Activated T-cell treated with anti-CD3 and anti-CD28 coated beads for 24 hours (primary cell): ENCODE data around the gene CARD19.
"Not testable (repeated sequence)": the region's sequence is repeated elsewhere in the genome, so short reads cannot be mapped to it uniquely, and the experiment has no call there.

Experiments used
- DNase-seq: peaks from one replicate; pipeline ENCODE4 v3.0.0-alpha.2; 2020; ENCODE audit warnings: low read depth

Gene CARD19

DNA sequence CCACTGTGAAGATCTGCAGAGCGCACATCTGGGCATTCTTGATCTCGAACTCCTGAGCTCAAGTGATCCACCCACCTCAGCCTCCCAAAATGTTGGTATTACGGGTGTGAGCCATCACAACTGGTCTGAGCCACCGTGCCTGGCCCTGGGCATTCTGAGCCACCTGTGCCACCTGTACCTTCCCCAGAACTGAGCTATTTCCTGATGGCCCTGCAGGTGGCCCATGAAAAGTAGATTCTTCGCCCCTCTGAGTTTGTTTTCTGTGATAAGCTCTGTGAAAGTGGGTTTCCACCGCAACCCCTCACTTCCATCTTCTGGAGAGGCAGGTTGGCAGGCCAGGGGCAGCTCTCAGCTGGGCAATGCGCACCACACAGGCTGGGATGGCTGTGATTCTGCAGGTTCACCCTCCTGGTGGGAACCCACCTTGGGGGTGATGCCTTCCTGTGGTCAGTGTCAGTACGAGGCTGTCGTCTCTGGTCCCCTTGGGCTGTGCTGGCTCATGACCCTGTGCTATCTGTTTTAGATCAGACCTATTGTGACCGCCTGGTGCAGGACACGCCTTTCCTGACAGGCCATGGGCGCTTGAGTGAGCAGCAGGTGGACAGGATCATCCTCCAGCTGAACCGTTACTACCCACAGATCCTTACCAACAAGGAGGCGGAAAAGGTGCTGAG is 11.3 kb downstream of the CARD19 start:
- no peak for DNase-seq

DNA sequence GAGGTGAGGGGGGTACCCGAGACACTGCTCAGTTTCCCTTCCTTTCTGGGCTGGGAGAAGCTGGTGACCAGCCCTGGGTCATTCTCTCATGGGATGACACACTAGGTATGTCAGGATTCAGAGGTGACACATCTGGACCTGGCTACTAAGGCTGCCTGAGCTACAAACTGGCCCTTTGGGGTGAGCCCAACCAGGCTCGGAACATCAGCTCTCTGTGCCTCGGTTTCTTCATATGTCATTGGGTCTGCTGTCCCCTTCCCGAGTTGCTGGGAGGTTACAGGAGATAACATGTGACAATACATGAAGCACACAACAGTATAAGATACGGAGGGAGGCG is 11.8 kb downstream of the CARD19 start:
- DNase-seq, result no peak

DNA sequence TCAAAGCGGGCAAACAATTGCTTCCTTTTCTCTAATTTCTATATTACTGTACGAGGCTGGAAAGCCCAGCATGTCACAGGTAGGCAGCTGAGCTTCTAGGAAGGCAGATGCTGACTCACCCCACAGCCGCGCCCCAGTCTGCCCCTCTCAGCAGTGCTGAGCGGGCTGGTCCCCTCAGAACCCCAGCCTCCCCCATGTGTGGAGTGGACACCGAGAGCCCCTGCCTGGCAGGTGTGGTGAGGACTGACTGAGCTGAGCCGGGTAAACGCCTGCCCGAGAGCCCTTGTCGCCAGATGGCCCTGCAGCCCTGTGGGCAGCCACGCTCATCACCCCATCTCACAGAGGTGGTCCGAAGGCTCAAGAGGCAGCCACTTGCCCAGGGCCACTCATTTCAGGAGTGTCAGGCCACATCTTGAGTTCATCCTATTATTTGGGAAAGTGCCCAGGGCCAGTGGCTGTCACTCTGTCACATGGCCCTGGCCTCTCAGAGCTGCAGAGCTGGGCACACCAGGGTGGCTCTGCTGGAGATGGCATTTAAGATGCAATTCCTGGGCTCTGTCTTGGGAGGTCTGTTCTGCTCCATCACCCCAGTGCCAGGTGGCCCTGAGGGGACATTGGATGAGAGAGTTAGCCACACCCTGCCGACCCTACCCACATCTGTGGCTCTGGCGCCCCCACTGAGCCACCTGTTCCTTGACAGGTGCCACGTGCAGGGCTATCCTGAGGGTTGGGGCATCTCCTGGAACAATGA is 12.4 kb downstream of the CARD19 start:
- DNase-seq, result peak; percentile 30

DNA sequence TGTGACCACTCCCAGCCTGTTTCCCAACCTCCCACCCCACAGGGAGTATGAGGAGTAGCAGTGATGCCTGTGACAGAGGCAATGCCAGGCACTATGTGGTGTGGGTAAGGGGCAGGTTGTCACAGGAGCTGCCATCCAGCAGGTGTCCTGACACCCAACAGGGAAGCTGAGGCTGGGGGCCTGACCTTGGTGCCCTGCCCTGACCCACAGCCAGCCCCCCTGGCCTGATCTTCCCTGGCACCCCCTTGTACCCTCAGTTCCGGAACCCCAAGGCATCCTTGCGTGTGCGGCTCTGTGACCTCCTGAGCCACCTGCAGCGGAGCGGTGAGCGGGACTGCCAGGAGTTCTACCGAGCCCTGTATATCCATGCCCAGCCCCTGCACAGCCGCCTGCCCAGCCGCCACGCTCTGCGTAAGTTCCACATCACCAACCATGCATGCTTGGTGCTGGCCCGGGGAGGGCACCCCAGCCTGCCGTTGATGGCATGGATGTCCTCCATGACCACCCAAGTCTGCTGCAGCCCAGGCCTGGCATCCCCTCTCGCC is 14.4 kb downstream of the CARD19 start:
- DNase-seq, result no peak

DNA sequence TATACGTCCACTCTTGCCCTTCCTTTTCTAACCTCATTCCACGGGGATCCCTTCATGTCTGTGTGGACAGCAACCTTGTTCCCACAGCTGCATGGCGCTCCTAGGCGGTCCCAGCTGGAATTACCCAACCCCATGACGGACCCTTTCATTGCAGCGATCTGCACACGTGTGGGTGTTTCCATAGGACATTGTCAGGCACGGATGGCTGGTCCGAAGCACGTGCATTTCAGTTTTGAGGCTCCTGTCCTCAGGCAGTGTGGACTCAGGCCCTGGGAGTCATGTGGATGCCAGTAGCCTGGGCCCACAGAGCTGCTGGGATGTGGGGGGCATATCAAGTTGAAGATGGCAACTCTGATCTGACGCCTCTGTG is 15.0 kb downstream of the CARD19 start:
- no peak for DNase-seq

DNA sequence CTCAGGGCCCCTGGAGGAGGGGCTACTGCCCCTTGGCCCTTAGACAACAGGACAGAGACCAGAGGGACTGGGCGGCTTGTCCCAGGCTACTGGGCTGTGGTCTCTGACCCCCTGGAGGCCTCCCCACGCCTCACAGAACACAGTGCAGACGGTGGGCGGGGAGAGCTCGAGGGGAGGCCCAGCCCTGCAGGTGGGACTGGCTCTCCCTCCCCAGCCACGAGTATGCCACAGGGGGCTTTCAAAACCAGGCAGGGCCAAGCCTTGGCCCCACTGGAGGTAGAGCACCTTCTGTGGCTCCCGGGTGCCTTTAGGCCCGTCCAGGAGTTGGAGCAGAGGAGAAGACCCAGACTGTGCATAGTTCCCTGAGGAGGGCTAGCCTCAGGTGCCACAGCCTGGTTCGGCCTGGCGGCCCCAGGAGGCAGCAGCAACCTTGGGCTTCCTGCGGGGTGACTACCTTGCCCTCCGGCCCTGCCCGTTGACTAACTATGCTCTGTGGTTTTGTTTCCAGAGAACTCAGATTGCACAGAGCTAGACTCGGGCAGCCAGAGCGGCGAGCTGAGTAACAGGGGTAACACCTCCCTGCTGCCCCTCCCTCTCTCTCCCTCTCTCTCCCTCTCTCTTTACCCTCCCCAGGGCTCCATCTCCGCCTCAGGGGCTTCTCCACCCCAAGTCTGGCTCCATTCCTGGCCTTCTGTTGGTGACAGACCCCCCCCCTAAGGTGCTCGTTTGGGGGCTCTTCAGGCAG is 15.5 kb downstream of the CARD19 start:
- no peak for DNase-seq

DNA sequence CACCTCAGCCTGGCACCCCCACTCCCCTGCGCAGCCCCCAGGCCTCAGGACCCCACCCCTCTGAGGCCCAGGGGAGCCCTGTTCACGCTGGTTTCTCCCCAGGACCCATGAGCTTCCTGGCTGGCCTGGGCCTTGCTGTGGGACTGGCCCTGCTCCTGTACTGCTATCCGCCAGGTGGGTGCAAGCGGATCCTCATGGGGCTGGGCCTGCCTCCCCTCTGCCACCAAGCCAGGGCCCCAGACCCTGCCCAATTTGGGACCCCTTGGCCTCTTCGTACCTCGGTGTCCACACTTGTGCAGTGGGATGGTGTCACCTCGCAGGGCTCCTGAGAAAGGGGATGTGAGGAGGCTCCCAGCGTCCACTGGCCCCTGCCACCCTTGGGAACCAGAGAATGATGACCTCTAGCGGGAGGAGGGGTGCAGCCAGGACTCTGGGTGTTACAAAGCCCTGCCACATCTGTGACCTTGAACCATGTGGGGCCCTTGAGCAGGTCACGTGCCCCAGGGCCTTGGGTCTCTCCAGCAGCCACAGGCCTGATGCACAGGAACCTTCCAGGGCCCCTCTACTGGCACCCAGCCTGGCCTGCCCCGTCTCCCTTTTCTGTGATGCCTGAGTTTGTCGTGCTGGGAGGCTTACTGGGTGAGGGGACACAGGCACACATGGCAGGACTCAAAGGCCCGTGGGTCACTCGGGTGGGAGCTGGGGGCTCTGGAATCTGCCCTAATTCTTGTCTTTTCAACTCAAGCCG is 16.3 kb downstream of the CARD19 start:
- no peak for DNase-seq

DNA sequence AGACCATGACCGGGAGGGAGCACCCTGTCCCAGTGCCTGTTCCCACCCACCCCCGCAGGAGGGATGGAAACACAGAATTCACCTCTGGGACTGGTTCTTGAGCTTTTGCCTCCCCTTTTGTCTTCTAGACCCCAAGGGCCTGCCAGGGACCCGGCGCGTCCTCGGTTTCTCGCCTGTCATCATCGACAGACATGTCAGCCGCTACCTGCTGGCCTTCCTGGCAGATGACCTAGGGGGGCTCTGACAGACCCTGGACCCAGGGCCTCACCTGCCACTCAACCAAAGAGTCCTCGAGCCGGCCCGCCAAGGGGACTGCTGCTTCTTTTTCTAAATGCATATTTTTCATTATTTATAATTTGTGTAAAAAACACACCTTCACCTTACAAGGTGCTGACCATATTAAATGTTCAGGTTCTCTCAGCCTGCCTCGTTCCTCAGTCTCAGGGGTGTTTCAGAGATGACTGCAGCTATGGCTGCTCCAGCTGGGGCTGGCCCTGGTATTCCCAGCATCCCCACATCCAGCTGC is 16.9 kb downstream of the CARD19 start:
- DNase-seq, result no peak

DNA sequence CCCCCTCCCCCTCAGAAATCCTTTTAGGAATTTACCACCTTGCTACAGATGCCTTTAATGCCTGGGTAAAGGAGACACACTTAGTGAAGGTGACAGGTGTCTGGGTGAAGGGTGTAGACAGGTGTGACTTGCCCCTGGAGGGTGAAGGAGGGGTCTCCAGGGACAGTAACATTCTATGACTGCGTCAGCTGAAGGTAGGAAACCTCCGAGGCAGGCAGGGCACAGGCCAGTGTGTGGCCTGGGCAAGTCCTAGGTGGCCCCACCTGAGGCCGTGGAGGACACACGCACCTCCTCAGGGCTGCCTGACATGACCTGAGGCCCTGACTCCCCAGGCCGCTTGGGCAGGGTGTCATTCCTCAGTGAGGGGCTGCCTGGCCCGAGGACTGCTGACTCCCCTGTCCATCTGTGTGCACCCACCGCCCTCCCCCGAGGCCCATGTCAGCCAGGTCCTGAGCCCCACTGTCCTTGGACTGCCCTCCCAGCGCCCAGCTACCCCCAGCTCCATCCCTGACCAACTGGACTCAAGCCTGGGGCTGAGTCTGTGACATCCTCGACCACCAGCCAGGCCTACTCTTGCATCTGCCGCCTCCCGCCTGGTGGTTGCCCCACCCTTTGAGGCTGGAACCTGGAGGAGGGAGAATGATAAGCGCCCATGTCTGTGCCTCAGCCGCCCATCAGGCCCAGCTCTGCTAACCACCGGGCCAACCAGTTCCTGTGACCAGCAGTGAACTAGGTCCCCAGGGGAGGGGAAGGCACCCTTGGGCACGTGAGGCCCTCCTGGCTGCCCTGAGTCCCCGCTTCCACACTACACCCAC is 18.4 kb downstream of the CARD19 start:
- DNase-seq, result no peak

DNA sequence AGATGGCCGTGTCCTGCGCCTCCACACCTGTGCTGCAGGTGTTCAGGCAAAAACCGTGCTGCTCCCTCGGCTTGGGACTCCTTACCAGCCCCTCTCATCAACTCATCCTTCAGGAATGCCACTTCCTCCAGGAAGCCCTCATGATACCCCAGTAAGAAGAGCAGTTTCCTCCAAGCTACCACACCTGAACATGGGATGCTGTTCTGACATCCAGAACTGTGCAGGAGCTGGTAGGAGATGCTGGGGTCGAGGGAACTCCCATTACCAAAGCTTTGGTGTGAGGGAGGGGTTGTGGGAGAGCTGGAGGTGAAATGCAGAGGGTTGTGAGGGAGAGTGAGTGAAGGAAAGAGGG is 18.9 kb downstream of the CARD19 start:
- no peak for DNase-seq

DNA sequence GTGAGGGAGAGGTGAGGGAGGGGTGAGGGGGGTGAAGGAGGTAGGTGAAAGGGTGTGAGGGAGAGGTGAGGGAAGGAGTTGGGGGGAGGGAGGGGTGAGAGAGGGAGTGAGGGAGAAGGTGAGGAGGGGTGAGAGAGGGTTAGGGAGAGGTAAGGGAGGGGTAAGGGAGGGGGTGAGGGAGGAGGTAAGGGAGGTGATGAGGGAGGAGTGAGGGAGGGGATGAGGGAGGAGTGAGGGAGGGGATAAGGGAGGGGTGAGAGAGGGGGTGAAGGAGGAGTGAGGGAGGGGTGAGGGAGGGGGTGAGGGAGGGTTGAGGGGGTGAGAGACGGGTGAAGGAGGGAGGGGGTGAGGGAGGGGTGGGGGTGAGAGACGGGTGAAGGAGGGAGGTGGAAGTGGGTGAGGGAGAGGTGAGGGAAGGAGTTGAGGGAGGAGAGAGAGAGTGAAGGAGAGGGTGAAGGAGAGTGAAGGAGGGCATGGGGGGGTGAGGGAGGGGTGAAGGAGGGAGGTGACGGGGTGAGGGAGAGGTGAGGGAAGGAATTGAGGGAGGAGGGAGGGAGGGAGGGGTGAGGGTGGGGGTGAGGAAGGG is 19.6 kb downstream of the CARD19 start:
- DNase-seq, result no peak

DNA sequence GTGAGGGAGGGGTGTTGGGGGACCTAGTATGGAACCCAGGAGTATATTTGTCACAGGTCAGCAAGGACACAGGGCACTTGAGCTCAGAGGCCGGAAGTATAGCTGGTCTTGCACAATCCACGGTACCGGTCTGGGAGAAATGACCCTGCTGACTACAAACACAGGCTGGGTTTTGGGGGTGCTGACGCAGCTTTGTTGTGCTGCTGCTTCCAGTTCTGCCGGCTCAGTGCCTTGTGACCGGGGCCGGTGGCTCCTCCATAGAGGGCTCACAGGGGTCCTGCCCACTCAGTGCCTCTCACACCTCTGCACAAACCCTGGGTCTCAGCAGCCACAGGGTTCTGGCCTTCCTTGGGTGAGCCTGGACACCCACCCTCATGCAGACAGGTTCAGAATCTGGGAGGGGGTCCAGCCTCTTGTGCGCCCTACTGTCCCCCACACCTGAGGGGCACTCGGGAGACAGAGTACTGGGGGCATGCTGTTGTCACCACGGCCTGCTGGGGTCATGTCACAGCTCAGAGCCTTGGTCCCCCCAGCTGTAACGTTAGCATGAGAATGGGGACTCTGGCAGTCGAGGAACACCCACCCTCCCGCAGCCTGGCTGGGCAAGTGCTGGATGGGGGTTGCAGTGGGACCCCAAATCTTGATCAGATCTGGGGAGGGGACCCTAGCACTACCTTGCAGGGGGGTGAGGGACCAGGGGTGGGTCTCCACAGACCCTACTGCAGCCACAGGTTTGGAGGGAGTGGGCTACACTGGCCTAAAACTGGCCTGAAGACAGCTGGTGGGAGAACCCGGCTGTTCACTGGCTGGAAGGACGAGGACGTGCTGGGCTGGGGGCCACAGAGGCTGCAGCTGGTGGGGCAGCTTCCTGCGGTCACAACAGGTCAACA is 20.3 kb downstream of the CARD19 start:
- no peak for DNase-seq

DNA sequence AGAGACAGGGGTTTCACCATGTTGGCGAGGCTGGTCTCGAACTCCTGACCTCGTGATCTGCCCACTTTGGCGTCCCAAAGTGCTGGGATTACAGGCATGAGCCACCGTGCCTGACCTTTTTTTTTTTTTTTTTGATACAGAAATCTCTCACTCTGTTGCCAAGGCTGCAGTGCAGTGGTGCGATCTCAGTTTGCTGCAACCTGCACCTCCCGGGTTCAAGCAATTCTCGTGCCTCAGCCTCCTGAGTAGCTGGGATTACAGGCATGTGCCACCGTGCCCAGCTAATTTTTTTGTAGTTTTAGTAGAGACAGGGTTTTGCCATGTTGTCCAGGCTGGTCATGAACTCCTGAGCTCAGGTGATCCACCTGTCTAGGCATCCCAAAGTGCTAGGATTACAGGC is 21.5 kb downstream of the CARD19 start:
- not testable (repeated sequence) for DNase-seq

DNA sequence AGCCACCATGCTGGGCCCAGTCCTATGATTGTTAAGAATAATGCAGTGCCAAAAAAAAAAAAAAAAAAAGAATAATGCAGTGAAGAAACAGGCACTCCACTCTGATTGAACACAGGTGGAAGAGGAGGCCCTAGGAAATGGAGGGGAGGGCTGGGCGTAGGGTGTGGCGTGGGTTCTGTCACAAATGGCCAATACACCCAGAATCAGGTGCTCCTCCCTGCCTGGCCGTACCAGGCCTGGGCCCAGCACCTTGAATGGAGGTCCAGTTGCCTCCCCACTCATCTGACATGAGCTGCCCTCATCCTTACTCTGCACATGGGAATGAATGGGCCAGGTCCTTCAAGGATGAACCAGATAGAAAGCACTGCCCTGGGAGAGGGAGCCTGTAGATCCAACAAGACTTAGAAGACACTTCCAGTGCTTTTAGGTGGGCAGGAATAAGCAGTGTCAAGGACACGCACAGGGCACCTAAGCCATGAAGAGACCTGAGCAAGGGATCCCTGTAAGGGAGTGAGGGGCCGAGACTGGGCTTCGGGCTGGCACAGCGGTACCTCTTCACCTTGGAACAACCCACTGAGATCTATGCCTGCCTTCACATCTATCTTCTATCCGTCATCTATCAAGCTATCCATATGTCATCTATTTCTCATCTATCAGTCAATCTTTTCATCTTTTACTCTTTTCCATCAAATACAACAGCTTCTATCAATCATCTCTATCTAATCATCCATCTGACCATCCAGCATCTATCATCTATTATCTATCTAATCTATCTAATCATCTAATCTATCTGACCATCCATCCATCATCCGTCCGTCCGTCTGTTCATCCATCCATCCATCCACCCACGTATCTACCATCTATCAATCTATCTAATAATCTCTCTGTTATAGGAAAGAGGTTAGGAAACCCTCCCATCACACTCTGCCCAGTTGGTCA is 22.2 kb downstream of the CARD19 start:
- DNase-seq, result no peak

DNA sequence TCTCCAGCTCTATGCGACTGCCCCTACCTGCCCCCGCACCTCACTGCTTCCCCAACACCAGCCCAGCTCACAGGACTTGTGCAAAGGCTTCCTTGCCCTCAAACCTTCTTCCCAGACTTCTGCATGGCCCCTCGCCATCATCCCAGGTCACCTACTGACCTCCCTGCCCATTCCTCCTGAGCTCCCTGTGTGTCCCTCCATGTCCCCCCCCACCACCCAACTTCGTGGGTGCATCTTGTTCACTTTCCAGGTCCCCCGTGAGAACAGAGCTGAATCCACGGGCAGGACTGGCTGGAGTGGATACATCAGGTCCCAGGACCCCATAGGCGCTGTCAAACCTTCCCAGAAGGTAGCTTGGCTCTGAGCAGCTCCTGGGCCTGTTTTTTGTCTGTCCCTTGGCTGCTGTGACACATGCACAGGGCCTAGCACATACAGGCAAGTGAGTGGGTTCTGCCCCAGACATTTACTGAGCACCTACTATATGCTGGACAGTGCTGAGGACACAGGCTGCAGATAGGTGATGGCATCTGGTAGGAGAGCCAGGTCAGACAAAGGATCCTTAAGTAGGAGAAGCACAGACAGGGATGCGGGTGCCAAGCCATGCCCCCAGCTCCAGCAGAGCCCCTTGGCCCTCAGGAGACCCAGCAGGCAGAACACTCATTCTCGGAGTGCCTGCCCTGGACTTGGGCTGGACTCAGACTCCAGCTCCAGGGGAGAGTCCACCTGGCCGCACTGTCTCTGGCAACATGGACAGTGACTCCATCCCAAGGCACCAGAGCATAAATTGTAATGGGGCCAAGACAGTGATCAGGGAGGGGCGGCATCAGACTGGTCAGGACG is 23.1 kb downstream of the CARD19 start:
- no peak for DNase-seq

DNA sequence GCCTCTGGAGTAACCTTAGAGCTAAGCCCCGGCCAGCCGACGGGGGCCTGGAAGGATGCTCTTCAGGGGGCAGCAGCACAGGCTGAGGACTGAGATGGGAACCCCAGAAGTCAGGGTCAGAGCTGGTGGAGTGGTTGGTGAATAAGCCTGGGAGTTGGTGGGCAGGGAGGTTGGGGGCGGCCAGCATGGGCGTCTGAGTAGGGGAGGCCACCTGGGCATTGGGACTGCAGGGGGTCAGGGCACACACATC is 23.6 kb downstream of the CARD19 start:
- DNase-seq, result no peak

DNA sequence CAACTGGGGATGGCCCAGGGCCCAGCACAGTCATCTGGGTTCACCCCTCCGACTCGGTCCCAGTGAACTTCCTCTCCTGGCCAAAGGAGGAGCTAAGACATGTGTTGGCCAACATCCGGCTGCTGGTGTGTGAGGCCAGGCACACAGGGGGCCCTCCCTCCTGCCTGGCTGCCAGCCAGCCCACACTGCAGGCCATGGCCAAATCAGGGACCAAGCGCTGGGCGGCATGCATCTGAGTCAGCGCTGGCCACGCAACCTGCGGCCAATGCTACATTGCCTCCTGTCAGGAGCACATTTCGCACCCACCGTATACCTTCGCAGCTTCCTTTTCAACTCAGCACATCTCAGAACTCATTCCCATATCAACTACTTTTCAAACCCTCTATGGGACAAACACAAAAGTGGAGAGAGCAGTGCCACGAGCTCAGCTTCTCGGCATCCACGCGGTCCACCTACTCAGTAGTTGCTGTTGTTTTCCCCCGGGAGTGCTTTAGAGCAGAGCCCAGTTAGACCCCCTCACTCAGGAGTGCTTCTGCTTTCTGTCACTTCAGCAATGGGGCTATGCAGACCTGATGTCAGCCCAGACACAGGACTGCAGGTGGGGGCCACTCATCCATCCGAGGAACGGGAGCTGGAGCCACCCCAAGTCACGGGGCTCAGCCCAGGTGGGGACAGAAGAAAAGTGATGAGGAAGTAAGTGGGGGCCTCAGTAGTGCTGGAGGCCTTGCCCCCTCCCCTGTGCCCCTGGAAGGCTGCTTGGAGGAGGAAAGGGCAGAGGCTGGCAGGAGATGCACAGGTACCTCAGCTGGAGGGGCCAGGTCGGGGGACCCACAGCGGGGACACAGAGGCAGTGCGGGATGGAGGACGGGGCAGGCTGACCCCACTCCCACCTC is 24.2 kb downstream of the CARD19 start:
- no peak for DNase-seq
